Bronchial epithelial cell (primary cell): ENCODE results near the gene AGK. TPM values are rescaled to one million over a fixed set of nuclear protein-coding genes. Genes with fewer than 3 reads are reported as not detected.

ENCODE experiments used
- DNase-seq: peaks from one replicate; pipeline ENCODE4 v3.0.0-alpha.2; 2010; ENCODE audit warnings: low read depth
- FAIRE-seq: peaks from 2 replicates; lab custom pipeline; 2011; peaks lifted over from hg19 to GRCh38; lab: Jason Lieb, UNC
- H3K27me3 ChIP-seq: 2 replicates; pipeline ENCODE4 v1.5.1; 2011; ENCODE audit warnings: low read length; ENCODE audit not compliant: control insufficient read depth, insufficient read depth
- H3K36me3 ChIP-seq: 2 replicates; pipeline ENCODE4 v1.5.1; 2011; ENCODE audit warnings: low read length; ENCODE audit not compliant: control insufficient read depth, insufficient read depth
- H3K4me3 ChIP-seq: 2 replicates; pipeline ENCODE4 v1.5.1; 2011; ENCODE audit warnings: mild to moderate bottlenecking, low read depth, low read length, control low read depth
- total RNA-seq: library from RNA; depleted of rRNA; stranded (reverse); fragments of >200 nt; gene quantifications from 2 replicates; pipeline ENCODE4 v1.2.1, GENCODE V29; 2014
- TF ChIP-seq, protein P1 (sequence below): IDR thresholded peaks from 2 replicates; pipeline ENCODE4 v1.5.1; 2011; ENCODE audit warnings: mild to moderate bottlenecking, moderate library complexity, low read length, control low read depth, inconsistent platforms; ENCODE audit not compliant: insufficient read depth, severe bottlenecking

AGK gene
- total RNA-seq, 1 donor from 2014 or later, result 18.4 TPM

DNA sequence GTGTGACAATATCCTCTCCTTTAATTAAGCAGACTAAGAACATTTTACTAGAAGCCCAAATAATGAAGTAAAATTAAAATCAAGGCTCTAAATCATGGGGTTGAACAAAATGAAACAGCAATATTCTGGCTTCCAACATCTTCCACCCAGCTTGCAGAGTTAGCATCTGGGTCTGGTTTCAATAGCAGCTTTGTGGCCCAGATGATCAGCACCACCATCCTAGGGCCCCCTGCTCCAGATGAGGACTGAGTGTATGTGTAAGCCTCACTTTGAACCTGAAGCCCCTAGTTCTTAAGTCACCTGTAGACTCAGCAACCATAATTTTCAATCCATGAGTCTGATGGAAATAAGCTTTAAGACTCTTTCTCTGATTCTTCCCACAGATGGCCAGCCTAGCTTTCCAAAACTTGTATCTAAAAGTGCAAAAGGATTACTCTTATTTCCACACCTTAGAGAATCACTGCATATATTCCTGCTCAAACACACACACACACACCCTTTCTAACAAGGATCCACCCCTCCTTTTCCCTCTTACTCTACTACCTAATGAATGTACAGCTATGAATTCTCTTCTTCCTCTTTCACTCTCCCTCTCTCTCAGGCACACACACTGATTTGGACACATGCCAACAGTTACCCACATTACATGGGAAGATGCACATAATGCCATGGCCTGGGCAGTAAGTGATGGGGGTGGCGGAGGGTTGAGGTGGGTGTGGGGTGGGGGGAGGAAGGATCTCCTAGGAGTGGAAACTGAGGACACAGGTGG, 147.2 kb downstream of the AGK start:
- H3K4me3 ChIP-seq, result no peak overlapping the region
- TF ChIP-seq, protein P1, sequence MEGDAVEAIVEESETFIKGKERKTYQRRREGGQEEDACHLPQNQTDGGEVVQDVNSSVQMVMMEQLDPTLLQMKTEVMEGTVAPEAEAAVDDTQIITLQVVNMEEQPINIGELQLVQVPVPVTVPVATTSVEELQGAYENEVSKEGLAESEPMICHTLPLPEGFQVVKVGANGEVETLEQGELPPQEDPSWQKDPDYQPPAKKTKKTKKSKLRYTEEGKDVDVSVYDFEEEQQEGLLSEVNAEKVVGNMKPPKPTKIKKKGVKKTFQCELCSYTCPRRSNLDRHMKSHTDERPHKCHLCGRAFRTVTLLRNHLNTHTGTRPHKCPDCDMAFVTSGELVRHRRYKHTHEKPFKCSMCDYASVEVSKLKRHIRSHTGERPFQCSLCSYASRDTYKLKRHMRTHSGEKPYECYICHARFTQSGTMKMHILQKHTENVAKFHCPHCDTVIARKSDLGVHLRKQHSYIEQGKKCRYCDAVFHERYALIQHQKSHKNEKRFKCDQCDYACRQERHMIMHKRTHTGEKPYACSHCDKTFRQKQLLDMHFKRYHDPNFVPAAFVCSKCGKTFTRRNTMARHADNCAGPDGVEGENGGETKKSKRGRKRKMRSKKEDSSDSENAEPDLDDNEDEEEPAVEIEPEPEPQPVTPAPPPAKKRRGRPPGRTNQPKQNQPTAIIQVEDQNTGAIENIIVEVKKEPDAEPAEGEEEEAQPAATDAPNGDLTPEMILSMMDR, result no peak
- no peaks in the 10 kb centered on the region for H3K36me3 ChIP-seq
- no peaks in the 10 kb centered on the region for H3K27me3 ChIP-seq
- DNase-seq (no peak), FAIRE-seq (no peak)

DNA sequence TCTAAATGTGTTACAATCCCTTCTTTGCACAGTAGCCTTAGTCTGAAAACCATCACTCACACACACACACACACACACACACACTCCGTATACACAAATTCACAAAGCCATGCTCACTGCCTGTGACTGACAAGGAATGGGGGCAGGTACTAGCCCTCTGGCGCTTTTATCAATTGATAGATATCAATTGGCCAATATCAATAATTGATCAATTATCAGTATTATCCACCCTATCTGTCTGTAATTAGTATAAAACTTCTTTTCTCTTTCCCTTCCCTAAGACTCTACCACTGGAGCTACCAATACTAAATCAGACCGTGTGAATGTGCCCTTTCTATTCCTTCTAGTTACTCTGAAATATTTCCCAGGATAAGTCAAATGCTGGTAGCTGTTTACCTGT, 148.7 kb downstream of the AGK start:
- no peak for FAIRE-seq
- Histone ChIP-seq H3K4me3 (no peak overlapping the region), H3K27me3 (no peaks in the 10 kb centered on the region), H3K36me3 (no peaks in the 10 kb centered on the region)
- DNase-seq, result no peak
- TF ChIP-seq, protein P1, result no peak

DNA sequence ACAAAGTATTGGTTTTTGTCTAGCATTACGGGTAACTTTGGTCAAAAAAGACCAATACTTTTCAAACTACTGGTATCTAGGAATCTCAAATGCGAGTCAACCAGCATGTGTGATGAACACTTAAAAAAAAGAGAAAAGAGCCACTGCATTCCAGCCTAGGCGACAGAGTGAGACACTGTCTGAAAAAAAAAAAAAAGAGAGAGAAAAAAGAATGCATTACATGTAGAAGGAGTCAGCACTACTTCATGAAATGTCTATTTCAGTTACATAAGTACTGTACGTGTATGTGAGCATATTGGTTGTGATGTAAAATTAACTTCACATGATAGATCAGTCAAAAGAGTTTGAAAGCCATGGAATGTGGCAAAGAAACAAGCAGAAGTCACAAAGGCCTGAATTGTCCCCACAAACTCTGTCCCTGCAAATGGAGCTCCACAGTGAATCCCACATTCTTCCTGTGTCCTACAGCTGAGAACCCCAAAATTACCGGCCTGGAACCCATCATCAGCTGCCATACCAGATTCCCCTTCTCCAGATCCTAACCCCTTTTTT, 149.2 kb downstream of the AGK start:
- DNase-seq (peak; percentile 15), FAIRE-seq (no peak)
- TF ChIP-seq, protein P1, result no peak
- Histone ChIP-seq H3K4me3 (no peak overlapping the region), H3K27me3 (no peaks in the 10 kb centered on the region), H3K36me3 (no peaks in the 10 kb centered on the region)

DNA sequence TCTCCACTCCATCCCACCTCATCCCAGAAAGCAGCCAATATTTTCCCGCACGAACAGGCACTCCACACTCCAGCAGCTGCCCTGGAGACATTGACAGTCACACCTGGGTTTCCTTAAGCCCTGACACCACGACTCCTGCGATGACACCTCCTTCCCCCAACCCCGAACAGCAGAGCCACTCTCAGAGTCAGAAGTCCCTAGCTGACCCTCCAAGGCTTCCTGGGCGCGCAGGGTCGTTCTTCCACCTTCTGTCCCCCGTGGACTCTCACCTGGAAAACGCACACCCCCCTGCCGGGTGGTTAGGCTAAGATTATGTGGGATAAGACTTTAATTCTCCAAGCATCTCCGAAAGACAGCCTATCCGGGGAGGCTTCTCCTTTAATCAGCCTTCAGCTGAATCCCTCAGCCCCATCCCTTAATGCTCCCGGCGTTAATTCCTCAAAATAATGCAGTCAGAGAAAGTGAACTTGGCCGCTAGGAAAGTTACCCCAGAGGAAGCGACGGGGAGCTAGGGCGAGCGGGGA, 149.7 kb downstream of the AGK start:
- FAIRE-seq (no peak), DNase-seq (no peak)
- H3K36me3 ChIP-seq, result no peaks in the 10 kb centered on the region
- H3K27me3 ChIP-seq, result no peaks in the 10 kb centered on the region
- H3K4me3 ChIP-seq, result peak overlapping the region; percentile 64
- TF ChIP-seq, protein P1, result no peak

DNA sequence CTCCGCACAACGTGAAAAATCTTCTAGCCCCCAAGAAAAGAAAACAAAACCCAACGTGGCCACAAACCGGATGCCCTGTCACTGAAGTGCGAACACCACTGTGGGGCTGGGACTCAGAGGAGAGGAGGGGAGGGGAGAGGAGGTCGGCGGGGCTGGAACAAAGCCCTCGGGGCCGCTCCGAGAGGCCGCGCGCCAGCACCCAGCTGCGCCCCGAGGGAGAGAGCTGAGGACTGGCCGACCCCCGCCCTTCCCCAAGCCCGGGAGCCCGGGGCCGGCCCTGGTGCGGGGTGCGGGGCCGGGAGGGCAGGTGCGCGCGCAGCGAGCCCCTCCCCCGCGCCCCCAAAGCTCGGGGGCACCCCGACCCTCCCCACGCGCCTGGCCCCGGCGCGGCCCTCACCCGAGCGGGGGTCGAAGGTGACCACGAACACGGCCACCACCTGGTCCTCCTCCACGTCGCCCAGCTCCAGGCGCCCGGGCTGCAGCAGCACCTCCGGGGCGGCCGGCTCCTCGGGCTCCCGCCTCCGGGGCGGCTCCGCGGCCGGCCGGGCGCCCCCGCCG, 150.4 kb downstream of the AGK start:
- TF ChIP-seq, protein P1, result no peak
- no peak for FAIRE-seq
- Histone ChIP-seq H3K27me3 (no peaks in the 10 kb centered on the region), H3K4me3 (peak overlapping the region; percentile 64), H3K36me3 (no peaks in the 10 kb centered on the region)
- DNase-seq, result no peak
